ENCODE measurements around the gene CELA3B. TPM values are rescaled to one million over a fixed set of nuclear protein-coding genes. Genes with fewer than 3 reads are reported as not detected.

CELA3B gene
- total and polyA plus RNA-seq, 2 of the 13 experiments (the other 11 are each of a cell fraction or from before 2014, with no cell fraction given), result 0.34 TPM; not detected in 1

DNA sequence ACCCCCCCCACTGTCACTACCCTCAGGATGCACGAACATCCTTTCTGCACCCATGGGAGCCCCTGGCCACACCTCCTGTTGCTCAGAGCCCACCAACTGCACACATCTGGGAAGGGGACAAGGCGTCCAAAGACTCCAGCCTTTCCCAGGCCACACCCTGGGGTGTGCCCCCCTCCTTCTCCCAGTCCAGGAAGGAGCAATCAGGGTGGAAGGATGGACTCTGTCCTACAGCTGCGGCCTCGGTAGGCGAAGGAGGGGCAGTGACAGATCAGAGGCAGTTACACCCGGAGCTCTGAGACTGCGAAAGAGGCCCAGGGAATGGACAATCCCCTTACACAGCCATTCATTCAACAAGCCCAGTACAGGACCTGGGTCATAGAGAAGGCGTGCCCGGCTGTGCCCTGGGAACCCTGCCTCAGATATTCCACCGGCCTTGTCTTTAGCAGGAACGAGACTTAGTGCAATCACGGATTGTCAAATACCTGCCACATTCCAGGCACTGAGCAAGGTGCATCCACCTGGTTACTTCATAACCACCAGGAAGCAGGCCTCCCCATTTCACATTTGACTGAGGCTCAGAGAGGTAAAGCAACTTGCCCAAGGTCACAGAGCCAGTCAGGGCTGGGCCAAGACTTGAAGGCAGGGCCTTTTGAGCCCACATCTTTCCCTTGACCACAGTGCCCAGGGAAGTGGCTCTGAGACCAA lies 49.1 kb upstream of the CELA3B start (continued):
- peak; percentile 44; the same call in 1 of the 2 replicates for TF ChIP-seq ARID5B (CRISPR knock-in tag; IDR thresholded peaks at IDR 0.05)
- TF ChIP-seq, protein P1, sequence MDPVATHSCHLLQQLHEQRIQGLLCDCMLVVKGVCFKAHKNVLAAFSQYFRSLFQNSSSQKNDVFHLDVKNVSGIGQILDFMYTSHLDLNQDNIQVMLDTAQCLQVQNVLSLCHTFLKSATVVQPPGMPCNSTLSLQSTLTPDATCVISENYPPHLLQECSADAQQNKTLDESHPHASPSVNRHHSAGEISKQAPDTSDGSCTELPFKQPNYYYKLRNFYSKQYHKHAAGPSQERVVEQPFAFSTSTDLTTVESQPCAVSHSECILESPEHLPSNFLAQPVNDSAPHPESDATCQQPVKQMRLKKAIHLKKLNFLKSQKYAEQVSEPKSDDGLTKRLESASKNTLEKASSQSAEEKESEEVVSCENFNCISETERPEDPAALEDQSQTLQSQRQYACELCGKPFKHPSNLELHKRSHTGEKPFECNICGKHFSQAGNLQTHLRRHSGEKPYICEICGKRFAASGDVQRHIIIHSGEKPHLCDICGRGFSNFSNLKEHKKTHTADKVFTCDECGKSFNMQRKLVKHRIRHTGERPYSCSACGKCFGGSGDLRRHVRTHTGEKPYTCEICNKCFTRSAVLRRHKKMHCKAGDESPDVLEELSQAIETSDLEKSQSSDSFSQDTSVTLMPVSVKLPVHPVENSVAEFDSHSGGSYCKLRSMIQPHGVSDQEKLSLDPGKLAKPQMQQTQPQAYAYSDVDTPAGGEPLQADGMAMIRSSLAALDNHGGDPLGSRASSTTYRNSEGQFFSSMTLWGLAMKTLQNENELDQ (CRISPR knock-in tag; IDR thresholded peaks at IDR 0.05; ENCODE audit: borderline replicate concordance), result no peak
- TF ChIP-seq ARID4A (CRISPR knock-in tag; IDR thresholded peaks at IDR 0.05; ENCODE audit: borderline replicate concordance), result peak; percentile 38; the same call in 1 of the 2 replicates
- no peak for TF ChIP-seq ZNF615 (CRISPR knock-in tag; IDR thresholded peaks at IDR 0.05; ENCODE audit: borderline replicate concordance)
- 0 out of 2 replicates have a peak, but pooled peaks have one; percentile 54 for TF ChIP-seq ZBTB7B (CRISPR knock-in tag; IDR thresholded peaks at IDR 0.05)
- no peak for TF ChIP-seq TBX3 (IDR thresholded peaks at IDR 0.05; ENCODE audit: borderline replicate concordance)
- TF ChIP-seq ZNF354B (CRISPR knock-in tag; IDR thresholded peaks at IDR 0.05), result no peak
- TF ChIP-seq, protein P2, sequence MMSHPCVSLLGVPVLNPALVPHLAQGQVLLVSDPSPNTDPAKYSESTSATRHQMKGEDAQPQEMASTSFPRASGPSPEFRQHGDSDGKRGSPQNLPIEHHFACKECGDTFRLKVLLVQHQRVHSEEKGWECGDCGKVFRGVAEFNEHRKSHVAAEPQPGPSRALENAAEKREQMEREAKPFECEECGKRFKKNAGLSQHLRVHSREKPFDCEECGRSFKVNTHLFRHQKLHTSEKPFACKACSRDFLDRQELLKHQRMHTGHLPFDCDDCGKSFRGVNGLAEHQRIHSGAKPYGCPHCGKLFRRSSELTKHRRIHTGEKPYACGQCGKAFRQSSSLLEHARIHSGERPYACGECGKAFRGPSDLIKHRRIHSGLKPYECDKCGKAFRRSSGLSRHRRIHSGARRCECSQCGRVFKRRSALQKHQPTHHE (CRISPR knock-in tag; IDR thresholded peaks at IDR 0.05; ENCODE audit: borderline replicate concordance), result no peak
- TF ChIP-seq ZNF687 (CRISPR knock-in tag; IDR thresholded peaks at IDR 0.05), result peak; percentile 61
- peak; percentile 29; the same call in 1 of the 2 replicates for TF ChIP-seq TCF7 (IDR thresholded peaks at IDR 0.05; ENCODE audit: low read depth)

Measured in HepG2 (cell line).